HG02884 (cell line): Measurements from ENCODE around the gene AEN.

Experiments
- ATAC-seq: cut with Tn5 transposase; IDR thresholded peaks from one replicate; pipeline ENCODE4 v1.9.1; 2021; ENCODE audit warnings: mild to moderate bottlenecking, moderate library complexity; ENCODE audit not compliant: unreplicated experiment

AEN gene

DNA sequence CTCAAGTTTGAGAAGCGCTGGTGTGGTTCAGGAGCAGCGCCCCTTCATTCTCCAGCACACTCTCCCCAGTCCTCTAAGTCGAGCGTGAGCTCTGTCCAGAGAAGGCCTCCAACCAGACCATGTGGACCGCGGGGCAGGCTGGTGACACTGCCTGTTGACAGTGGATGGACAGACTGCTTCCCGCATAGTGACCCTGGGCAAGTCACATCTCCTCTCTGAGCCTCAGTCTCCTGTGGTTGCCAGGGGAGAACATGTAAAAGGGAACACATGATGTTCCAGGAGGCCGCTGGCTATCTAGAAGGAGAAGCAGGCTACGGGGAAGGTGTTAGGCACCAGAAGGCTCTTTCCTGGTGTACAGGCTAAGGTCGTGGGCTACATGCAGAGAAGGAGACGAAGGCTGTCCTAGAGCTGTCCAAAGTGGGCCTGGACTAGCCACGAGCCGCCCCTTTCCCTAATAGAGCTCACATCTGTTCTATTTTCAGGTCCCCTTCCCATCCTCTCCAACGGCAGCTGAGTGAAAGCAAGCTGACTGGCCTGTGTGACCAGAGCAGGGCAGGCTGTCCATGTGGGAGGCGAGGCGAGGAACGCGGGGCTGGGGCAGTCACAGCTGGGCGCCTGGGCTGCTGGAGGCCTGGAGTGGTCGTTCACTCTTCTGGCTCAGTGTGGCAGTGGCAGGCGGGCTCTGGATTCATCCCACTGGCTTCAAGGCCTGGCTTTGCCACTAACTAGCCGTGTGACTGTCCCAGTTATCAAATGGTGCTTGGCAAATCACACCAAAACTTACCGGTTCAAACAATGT, 28.8 kb downstream of the AEN start:
- no peak for ATAC-seq

DNA sequence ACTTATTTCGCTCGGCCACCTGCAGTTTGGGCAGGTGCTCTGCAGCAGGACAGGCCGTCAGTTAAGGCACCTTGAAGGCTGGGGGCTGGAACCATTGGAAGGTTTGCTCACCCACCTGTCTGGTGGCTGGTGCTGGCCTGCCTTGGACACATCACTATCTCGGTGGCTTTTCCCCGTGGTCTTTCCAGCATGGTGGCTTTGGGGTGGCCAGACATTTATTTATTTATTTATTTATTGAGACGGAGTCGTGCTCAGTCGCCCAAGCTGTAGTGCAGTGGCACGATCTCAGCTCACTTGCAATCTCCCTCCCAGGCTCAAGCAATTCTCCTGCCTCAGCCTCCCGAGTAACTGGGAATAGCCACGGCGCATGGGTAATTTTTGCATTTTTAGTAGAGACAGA, 29.4 kb downstream of the AEN start:
- ATAC-seq, result no peak

- ATAC-seq, result no peak
Observed at GRCh38 chr15:88651136-88651732, 30.1 kb downstream of the AEN start.

DNA sequence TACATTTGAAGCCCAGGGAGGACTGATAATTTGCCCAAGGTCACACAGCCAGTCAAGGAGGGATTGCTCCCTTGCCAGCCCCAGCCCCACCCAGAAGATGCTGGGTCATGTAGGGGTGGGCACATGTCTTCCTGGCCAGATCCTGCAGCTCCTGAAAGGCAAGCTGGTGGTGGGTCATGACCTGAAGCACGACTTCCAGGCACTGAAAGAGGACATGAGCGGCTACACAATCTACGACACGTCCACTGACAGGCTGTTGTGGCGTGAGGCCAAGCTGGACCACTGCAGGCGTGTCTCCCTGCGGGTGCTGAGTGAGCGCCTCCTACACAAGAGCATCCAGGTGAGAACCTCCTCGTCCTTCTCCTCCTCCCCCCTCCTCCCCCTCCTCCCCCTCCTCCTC, 30.8 kb downstream of the AEN start:
- ATAC-seq, result no peak

- ATAC-seq, result no peak
Observed at GRCh38 chr15:88652456-88653199, 31.5 kb downstream of the AEN start.

- ATAC-seq, result no peak
Observed at GRCh38 chr15:88653200-88654064, 32.3 kb downstream of the AEN start.

- no peak for ATAC-seq
Observed at GRCh38 chr15:88654430-88655102, 33.4 kb downstream of the AEN start.

- ATAC-seq, result no peak
Observed at GRCh38 chr15:88655103-88655553, 34.0 kb downstream of the AEN start.

GRCh38 chr15:88655800-88656488, 34.8 kb downstream of the AEN start:
- ATAC-seq, result no peak

- ATAC-seq, result peak; percentile 90
Observed at GRCh38 chr15:88656760-88657221, 35.7 kb downstream of the AEN start.

- no peak for ATAC-seq
Observed at GRCh38 chr15:88657326-88658069, 36.4 kb downstream of the AEN start.

- no peak for ATAC-seq
Observed at GRCh38 chr15:88658070-88658965, 37.2 kb downstream of the AEN start.

DNA sequence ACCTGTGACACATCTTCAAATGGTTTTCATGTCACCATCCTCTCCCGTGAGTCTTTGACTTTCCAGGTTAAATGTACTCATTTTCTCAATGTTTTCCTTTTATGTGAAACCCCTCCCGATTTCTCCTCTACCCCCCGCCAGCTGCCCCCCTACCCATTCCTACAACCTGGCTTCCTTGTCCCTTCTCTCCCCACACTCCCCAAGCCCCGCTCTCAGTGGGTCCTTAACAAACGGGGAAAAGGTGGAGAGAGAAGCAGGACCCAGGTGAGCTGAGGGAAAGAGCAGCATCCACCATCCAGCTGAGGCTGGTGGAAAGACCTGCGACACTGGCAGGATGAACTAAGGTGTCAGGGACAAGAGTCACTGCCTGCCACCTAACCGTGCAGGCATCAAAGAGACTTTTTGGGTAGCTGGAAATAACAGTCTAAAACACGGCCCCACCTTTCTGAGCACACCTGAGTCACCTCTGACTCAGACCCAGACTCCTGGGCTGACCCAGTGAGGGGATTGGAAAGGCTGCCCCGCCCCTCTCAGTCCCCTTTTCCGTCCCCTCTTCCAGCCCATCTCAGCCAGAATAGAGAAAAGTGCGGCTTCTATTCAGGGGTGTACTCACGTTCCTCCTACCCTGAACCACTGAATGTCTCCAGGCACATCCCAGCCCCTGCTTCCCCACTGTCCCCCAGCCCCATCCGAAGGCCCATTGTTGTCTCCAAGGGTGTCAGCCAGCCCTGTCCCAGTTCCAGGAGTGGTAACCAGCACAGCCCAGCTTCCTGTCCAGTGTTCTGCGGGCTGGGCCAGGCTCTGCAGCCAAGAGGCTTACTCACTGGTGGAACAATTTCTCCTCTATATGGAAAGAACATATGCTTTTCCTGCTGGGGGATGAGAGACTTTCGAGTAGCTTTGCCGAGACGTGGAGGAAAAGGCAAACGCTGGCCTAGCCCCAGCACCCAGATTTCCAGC, 38.1 kb downstream of the AEN start:
- no peak for ATAC-seq

DNA sequence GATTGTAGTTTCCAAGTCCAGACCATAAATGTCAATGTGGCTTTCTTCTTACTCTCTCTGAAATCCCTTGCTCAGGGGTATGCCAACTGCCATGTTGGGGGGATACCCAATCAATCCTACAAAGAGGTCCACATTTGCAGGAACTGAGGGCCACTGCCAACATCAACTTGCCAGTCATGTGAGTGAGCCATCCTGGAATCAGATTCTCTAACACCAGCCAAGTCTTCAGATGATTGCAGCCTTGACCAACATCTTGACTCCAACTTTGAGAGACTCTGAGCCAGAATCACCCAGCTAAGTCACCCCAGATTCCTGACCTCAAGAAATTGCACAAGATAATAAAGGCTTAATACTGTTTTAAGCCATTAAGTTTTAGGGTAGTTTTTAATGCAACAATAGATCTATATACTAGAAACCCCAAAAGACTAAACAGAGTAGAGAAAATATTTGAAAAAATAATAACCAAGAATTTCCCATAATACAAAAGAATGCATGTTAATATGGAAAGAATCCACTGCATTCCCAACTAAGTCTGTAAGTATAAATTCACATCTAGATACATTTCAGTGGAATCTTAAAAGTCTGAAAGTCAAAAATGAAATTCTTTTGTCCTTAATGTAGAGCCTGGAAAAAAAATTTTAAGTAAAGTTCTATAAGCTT, 40.0 kb downstream of the AEN start:
- ATAC-seq, result no peak

DNA sequence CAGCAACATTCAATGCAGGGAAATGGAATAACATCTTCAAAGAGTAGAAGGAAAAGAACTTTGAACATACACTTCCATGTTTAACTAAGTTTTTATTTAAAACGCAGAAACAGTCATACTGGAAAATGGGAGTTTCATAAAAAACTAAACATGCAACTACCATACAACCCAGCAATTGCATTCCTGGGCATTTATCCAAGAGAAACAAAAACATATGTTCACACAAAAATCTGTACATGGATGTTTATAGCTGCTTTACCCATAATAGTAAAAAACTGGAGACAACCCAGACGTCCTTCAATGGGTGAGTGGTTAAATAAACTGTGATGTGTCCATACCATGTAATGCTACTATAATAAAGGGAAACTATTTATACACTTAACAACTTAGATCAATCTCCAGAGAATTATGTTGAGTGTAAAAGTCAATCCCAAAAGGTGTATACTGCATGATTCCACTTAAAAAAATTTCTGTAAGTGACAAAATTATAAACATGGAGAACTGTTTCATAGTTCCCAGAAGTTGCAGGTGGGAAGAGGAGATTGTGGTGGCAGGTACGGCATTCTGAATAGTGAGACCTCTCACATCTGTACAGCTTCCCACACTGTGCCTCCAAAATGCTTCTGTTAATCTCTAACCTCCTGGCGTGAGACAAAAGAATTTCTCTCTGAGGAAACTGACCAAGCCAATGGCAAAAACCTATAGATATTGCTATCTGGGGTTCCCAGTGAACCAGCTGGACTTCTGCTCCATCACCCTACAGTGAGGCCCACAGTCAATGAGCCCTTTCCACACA, 40.8 kb downstream of the AEN start:
- ATAC-seq, result no peak
